Gastrocnemius medialis (tissue), 4 donors: ENCODE measurements around the gene NUDT9.

Source experiments
- POLR2A ChIP-seq, 2 donors: fragments of 450-650 bp; IDR thresholded peaks; one replicate each; pipeline ENCODE4 v1.6.1; 2017; ENCODE audit warnings: antibody characterized with exemption in 2 of 2, mild to moderate bottlenecking in 2 of 2, moderate library complexity in 2 of 2
- TF ChIP-seq, protein P1 (sequence below), 5 experiments: fragments of 450-650 bp in 3 of 5; fragments of 200-600 bp in 2 of 5; sonication (generic) in 2 of 5; IDR thresholded peaks in 4 of 5; conservative IDR thresholded peaks in 1 of 5; 1 replicate in 4 of 5; 2 replicates in 1 of 5; pipeline ENCODE4 v1.5.1; 2016 to 2019; ENCODE audit warnings: antibody characterized with exemption in 5 of 5, mild to moderate bottlenecking in 3 of 5, moderate library complexity in 3 of 5

DNA sequence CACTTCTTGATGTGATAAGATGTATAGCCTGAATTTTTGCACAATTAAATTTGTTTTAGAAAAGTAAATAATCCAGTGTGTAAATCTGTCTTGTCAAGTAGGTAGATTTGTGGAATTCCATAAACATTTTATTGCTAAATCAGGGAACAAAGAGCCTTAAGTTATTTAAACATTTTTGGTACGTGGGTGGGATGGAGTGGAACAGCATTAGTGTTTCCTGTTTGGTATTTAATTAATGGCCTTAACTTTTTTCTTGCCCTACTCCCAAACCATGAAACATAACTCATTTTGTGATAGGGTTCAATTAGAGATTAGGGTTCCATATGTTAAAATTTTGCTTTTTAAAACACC lies 5.1 kb downstream of the NUDT9 start:
- TF ChIP-seq, protein P1, sequence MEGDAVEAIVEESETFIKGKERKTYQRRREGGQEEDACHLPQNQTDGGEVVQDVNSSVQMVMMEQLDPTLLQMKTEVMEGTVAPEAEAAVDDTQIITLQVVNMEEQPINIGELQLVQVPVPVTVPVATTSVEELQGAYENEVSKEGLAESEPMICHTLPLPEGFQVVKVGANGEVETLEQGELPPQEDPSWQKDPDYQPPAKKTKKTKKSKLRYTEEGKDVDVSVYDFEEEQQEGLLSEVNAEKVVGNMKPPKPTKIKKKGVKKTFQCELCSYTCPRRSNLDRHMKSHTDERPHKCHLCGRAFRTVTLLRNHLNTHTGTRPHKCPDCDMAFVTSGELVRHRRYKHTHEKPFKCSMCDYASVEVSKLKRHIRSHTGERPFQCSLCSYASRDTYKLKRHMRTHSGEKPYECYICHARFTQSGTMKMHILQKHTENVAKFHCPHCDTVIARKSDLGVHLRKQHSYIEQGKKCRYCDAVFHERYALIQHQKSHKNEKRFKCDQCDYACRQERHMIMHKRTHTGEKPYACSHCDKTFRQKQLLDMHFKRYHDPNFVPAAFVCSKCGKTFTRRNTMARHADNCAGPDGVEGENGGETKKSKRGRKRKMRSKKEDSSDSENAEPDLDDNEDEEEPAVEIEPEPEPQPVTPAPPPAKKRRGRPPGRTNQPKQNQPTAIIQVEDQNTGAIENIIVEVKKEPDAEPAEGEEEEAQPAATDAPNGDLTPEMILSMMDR (IDR thresholded peaks at IDR 0.05 in 4 of 5, conservative IDR thresholded peaks at IDR 0.05 in 1 of 5): no peak
- no peak for TF ChIP-seq POLR2A (IDR thresholded peaks at IDR 0.05)
